ENCODE data around the gene SNX9.

DNA sequence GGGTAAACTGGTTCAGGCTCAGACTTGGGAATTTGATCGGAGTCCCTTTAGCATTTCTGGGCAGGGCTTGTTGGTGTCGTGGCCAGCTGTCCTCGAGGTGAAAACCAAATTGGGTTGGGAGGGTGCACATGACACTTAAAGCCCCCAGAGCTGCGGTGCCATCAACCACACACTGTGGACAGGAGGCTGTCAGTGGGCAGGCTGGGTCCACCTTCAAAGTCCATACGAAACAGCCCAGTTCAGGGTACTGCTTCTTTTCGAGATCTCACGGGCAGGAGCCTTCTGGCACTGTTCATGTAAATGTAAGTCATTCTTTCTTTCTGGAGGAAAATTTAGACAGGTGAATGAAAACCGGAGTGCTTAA, 165.6 kb downstream of the SNX9 start:
- TF ChIP-seq CTCF (IDR thresholded peaks at IDR 0.05) (no peak), POLR2AphosphoS5 (IDR thresholded peaks at IDR 0.05) (no peak)

Data from upper lobe of left lung (tissue), 4 donors.